T follicular helper cell (primary cell): Measurements from ENCODE around the gene PLP2.

Experiments used
- DNase-seq: peaks from one replicate; pipeline ENCODE4 v3.0.0-alpha.2; 2020; ENCODE audit warnings: low read depth

PLP2 gene

DNA sequence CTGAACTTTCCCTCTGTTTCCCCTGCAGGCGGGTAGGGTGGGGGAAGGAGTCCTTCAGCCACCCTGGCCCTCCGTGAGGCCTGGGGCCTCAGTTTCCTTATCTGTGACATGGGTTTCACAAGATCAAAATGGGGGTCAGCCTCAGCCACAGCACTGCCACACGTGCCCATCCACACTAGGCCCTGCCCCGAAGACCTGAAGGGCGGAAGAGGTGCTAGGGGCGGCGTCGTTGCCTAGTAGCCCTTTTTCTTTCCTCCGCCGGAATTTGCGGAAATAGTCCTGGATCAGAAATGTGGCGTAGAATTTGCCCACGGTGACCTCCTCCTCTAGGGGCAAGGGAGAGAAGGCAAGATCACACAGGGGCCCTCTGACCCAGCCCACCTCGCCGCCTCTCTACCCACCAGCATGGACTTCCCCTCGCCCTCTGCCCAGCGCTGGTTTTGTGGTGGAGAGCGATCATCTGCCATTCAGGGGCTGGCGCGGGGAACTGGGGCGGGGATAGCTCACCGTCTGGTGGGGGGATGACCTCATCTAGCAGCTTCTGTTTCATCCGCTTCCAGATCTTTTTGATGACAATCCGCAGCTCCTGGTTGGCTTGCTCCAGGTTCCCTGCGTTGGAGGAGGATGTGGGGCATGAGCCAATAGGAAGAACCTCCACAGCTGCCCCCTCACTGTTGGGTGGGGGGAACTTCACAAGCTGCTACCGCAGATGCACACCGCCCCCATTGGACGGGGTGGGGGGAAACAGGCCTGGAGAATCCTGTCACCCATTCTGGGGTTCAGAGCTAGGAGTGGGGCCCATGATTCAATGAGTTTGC is 37.9 kb downstream of the PLP2 start:
- no peak for DNase-seq

DNA sequence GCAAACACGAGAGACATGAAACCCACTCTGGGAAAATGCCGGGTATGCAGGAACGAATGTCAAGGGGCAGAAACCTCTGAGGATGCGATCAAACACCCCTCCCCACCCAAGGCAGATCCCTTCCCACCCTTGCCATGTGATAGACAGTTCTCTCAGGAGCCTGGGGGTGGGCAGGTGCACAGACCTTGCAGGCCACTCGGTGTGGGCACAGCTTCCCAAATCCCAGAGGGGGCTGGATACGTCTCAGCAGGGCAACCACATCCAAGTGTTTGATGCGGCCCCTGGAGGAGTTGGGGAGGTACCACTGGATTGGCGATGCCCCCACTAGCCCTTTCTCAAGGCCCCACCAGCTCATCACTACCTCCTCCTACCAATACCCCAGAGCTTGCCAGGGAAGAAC is 38.7 kb downstream of the PLP2 start:
- DNase-seq, result no peak

DNA sequence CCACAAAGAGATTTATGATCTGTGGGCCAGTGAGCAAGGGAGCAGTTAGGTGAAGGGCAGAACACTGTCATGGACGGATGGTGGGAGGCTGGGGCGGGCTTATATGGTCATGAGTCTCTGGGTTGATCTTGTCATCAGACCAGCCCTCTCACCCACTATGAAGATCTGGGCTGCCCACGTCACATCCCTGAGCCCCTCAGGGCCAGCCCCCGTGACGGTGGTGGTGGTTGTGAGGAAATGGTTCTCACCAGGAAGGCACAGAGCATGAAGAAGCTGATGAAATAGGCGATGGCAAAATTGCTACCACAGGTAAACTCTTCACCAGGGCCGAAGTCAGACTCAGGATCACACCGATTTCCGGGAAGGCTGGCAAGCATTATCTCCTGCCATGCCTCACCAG is 39.4 kb downstream of the PLP2 start:
- DNase-seq, result no peak

DNA sequence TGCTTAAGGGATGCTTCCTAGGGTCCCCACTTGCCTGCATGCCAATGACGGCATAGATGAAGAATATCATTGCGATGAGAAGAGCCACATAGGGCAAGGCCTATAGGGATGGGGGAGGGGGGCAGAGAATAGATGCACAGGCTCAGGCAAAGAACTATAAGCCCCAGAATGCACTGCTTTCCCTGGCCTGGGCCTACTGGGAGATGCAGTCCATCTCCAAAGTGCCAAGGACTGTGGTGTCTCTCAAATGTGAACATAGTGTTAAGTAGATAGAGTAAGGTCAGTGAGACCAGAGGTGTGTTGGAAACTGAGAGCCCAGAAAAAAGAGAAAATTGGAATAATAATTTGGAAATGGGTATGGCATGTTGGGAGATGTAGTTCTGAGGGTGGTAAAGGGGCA is 40.5 kb downstream of the PLP2 start:
- DNase-seq, result no peak

DNA sequence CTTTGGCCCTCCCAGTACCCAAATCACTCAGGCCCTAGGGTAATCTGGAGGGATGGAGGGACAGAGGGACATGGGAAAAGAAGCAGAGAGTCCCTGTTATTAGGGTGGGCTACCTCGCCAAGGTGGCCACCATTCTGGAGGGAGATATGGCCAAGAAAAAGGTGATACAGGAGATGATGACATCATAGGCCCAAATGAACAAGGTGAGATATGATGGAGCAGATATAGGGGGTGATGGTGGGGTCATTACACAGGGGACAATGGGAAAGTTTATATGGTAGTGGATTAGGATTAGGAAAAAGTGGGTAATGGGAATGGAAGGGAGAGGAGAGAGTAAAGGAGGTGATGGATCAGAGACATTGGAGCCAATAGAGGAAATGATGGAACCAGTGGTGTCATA is 41.2 kb downstream of the PLP2 start:
- no peak for DNase-seq

DNA sequence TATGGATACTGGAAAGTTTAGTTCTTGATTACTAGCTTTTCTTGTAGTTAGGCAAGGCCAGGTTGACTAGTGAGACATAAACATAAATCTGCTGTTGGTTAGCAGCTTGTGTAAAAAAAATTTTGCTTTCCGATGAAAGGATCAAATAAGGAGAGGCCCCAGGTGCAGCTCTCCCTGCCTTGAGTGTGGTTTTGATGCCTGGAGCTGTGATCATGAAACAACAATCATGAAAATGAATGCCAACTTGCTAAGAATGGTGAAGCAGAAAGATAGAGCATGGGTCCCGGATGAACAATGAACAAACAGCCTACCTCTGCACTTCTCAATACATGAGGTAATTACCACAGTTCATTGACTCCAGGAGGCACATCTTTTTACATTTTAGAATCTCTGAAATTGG is 42.7 kb downstream of the PLP2 start:
- DNase-seq, result no peak

DNA sequence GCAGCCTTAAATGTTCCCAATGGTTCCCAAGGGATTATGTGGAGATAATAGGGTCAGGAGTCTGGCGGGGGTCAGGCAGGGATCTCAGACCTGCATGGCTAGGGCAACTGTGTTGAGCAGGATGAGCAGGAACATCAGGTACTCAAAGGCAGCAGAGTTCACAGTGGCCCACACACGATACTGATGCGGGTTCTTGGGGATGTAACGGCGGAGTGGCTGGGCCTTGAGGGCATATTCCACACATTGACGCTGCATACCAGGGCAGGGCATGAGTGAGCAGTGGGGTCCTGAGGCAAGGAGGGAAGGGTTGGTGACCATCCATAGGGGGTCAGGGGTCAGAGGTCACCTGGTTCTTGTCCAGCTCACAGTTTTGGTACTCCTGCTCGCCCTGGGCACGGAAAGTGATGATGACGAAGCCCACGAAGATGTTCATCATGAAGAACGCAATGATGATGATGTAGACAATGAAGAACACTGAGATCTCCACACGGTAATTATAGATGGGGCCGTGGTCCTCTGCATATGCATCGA is 43.4 kb downstream of the PLP2 start:
- DNase-seq, result no peak

DNA sequence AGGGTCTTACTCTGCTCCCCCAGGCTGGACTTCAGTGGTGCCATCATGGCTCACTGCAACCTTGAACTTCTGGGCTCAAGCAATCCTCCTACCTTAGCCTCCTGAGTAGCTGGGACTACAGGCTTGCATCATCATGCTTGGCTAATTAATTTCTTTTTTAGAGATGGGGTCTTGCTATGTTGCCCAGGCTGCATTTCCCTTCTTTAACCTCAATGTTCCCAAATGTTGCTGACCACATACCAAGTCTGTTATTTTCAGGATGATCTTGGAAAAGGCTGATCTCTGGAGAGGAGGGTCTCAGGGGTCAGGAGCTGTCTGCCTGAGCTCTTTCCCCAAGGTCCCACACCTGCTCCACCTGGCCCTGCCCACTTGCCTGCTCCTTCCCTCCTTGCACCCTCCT is 48.4 kb downstream of the PLP2 start:
- DNase-seq, result no peak

DNA sequence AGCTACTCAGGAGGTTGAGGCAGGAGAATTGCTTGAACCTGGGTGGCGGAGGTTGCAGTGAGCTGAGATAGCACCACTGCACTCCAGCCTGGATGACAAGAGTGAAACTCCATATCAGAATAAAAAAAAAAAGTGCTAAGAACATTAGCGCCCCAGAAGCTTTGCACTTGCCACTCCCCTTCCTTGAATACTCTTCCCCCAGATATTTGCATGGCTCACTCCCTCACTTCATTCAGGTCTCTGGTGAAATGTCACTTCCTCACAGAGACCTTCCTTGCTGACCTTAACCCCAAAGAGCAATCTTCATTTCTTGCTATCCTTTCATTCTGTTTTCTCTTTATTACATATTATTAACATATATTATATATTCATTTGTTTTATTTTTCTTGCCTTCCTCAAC is 50.2 kb downstream of the PLP2 start:
- no peak for DNase-seq
